Raji (cell line): ENCODE data around the gene SLC31A2.

Source experiments
- POLR2A ChIP-seq: IDR thresholded peaks from 2 replicates; pipeline ENCODE4 v1.6.1; 2011; ENCODE audit warnings: low read depth, low read length, control low read depth; ENCODE audit not compliant: insufficient read depth

Gene SLC31A2

GRCh38 chr9:113152699-113153098 is 1.9 kb downstream of the SLC31A2 start:
- no peak for TF ChIP-seq POLR2A

GRCh38 chr9:113153599-113153998 is 2.8 kb downstream of the SLC31A2 start:
- no peak for TF ChIP-seq POLR2A

- no peak for TF ChIP-seq POLR2A
Observed at GRCh38 chr9:113154471-113154870, 3.7 kb downstream of the SLC31A2 start.

- TF ChIP-seq POLR2A: no peak
Observed at GRCh38 chr9:113154946-113155345, 4.1 kb downstream of the SLC31A2 start.

- no peak for TF ChIP-seq POLR2A
Observed at GRCh38 chr9:113155911-113156588, 5.2 kb downstream of the SLC31A2 start.

- no peak for TF ChIP-seq POLR2A
Observed at GRCh38 chr9:113156880-113157279, 6.1 kb downstream of the SLC31A2 start.

- TF ChIP-seq POLR2A: no peak
Observed at GRCh38 chr9:113158446-113158845, 7.6 kb downstream of the SLC31A2 start.

GRCh38 chr9:113160571-113160970 is 9.8 kb downstream of the SLC31A2 start:
- TF ChIP-seq POLR2A: no peak

GRCh38 chr9:113163001-113163400 is 12.2 kb downstream of the SLC31A2 start:
- TF ChIP-seq POLR2A: no peak

GRCh38 chr9:113164536-113165300 is 13.9 kb downstream of the SLC31A2 start:
- TF ChIP-seq POLR2A: no peak

GRCh38 chr9:113166039-113166438 is 15.2 kb downstream of the SLC31A2 start:
- no peak for TF ChIP-seq POLR2A

- TF ChIP-seq POLR2A: no peak
Observed at GRCh38 chr9:113168809-113169208, 18.0 kb downstream of the SLC31A2 start.

- TF ChIP-seq POLR2A: no peak
Observed at GRCh38 chr9:113173341-113173740, 22.5 kb downstream of the SLC31A2 start.

GRCh38 chr9:113176803-113177202 is 26.0 kb downstream of the SLC31A2 start:
- TF ChIP-seq POLR2A: no peak

GRCh38 chr9:113177251-113177650 is 26.4 kb downstream of the SLC31A2 start:
- TF ChIP-seq POLR2A: no peak

- no peak for TF ChIP-seq POLR2A
Observed at GRCh38 chr9:113178087-113178486, 27.3 kb downstream of the SLC31A2 start.
